K562 (cell line): Measurements from ENCODE around the gene NKAIN1. TPM values are rescaled to one million over a fixed set of nuclear protein-coding genes. Genes with fewer than 3 reads are reported as not detected.
A peak's percentile ranks its signal among the peaks of the same experiment; 100 is the strongest.

ENCODE experiments used
- ARHGAP35 ChIP-seq: fragments of 450-650 bp; IDR thresholded peaks from 2 replicates; pipeline ENCODE4 v1.6.1; 2018; ENCODE audit not compliant: partially characterized antibody
- ARID1B ChIP-seq: fragments of 450-650 bp; IDR thresholded peaks from 2 replicates; pipeline ENCODE4 v1.6.1; 2016; ENCODE audit warnings: antibody characterized with exemption, mild to moderate bottlenecking, inconsistent platforms
- ATF3 ChIP-seq, 2 experiments: fragments of 450-650 bp in 1 of 2; sonication (generic) in 1 of 2; formaldehyde crosslinking in 1 of 2; IDR thresholded peaks in 1 of 2; conservative IDR thresholded peaks in 1 of 2; 2 replicates each; pipeline versions ENCODE4 v1.6.1 to v1.8.1; 2016 to 2023; ENCODE audit warnings: mild to moderate bottlenecking in 2 of 2, moderate library complexity in 2 of 2, inconsistent platforms in 1 of 2, missing genetic modification reagents in 1 of 2
- CEBPB ChIP-seq: fragments of 450-650 bp; IDR thresholded peaks from 2 replicates; pipeline ENCODE4 v1.6.1; 2016; ENCODE audit warnings: missing genetic modification characterization, missing compliant biosample characterization
- FOS ChIP-seq: IDR thresholded peaks from 3 replicates; pipeline ENCODE4 v1.6.1; 2011; ENCODE audit not compliant: insufficient read length; ENCODE audit errors: extremely low read depth
- HDGF ChIP-seq: fragments of 450-650 bp; IDR thresholded peaks from 2 replicates; pipeline ENCODE4 v1.6.1; 2016
- HSF4 ChIP-seq: fragments of 250-450 bp; sonication (Bioruptor Pico); IDR thresholded peaks from 2 replicates; pipeline ENCODE4 v2.1.2; 2022; ENCODE audit warnings: mild to moderate bottlenecking, moderate library complexity, borderline replicate concordance
- IRF2 ChIP-seq: sonication (generic); formaldehyde crosslinking; IDR thresholded peaks from 2 replicates; pipeline ENCODE4 v1.8.1; 2022; ENCODE audit warnings: mild to moderate bottlenecking, missing genetic modification reagents
- LARP7 ChIP-seq: fragments of 450-650 bp; IDR thresholded peaks from 2 replicates; pipeline ENCODE4 v1.6.1; 2016
- NFIC ChIP-seq: fragments of 450-650 bp; IDR thresholded peaks from 2 replicates; pipeline ENCODE4 v1.6.1; 2017; ENCODE audit warnings: mild to moderate bottlenecking, inconsistent platforms
- PHF21A ChIP-seq: fragments of 450-650 bp; IDR thresholded peaks from 2 replicates; pipeline ENCODE4 v1.6.1; 2017; ENCODE audit warnings: low read depth, borderline replicate concordance
- POLR2G ChIP-seq: fragments of 200-400 bp; formaldehyde crosslinking; IDR thresholded peaks from 2 replicates; pipeline ENCODE4 v1.6.1; 2017; ENCODE audit warnings: low read depth, mild to moderate bottlenecking, antibody characterized with exemption, low read length, moderate library complexity
- TCF15 ChIP-seq: fragments of 250-450 bp; sonication (Bioruptor Pico); IDR thresholded peaks from 2 replicates; pipeline ENCODE4 v1.8.0; 2022; ENCODE audit warnings: moderate library complexity, mild to moderate bottlenecking, inconsistent platforms
- ZFP30 ChIP-seq: fragments of 250-450 bp; sonication (Bioruptor Pico); IDR thresholded peaks from 2 replicates; pipeline ENCODE4 v1.8.0; 2022; ENCODE audit warnings: moderate library complexity, mild to moderate bottlenecking, inconsistent platforms, borderline replicate concordance
- ZFX ChIP-seq: sonication (generic); formaldehyde crosslinking; IDR thresholded peaks from 2 replicates; pipeline ENCODE4 v1.8.0; 2022; ENCODE audit warnings: mild to moderate bottlenecking, missing genetic modification reagents, moderate library complexity
- ZNF224 ChIP-seq: sonication (generic); formaldehyde crosslinking; IDR thresholded peaks from 2 replicates; pipeline ENCODE4 v1.8.0; 2022; ENCODE audit warnings: mild to moderate bottlenecking, missing genetic modification reagents
- ZNF280A ChIP-seq: fragments of 450-650 bp; IDR thresholded peaks from 2 replicates; pipeline ENCODE4 v1.6.1; 2018; ENCODE audit warnings: mild to moderate bottlenecking, low read depth; ENCODE audit not compliant: partially characterized antibody
- ZNF354B ChIP-seq: fragments of 250-450 bp; sonication (Bioruptor Pico); IDR thresholded peaks from 2 replicates; pipeline ENCODE4 v1.4.0; 2020
- polyA plus RNA-seq, 8 experiments: library from polyadenylated mRNA; depleted of rRNA in 4 of 8; stranded (reverse) in 5 of 8; unstranded in 3 of 8; fragments of >200 nt; fragmentation: Nextera tagmentation in 2 of 8; fragmentation: Illumina TruSeq in 1 of 8; extraction: Ambion mirVana in 2 of 8; extraction: Trizol in 1 of 8; gene quantifications; 2 replicates each; pipeline versions ENCODE4 v1.2.1 to v1.2.3, GENCODE V29; 2011 to 2014; ENCODE audit warnings: inconsistent platforms in 1 of 8, missing spikeins in 1 of 8
- total RNA-seq, 7 experiments: library from RNA; depleted of rRNA in 6 of 7; stranded (reverse); fragments of >200 nt in 6 of 7; fragmentation: Illumina TruSeq in 2 of 7; extraction: Trizol in 2 of 7; gene quantifications; 2 replicates each; pipeline versions ENCODE4 v1.2.1 to v1.2.3, GENCODE V29; 2011 to 2021; ENCODE audit warnings: low replicate concordance in 1 of 7

The NKAIN1 gene
- total and polyA plus RNA-seq, 9 of the 15 experiments (the other 6 are each of a cell fraction or from before 2014, with no cell fraction given) = 0.03 to 0.22 (median 0.04) TPM; not detected in 3

- TF ChIP-seq ATF3 (IDR thresholded peaks at IDR 0.05) (no peak), ATF3 (CRISPR knock-in tag; conservative IDR thresholded peaks at IDR 0.05) (peak; percentile 87; the same call in 1 of the 2 replicates), CEBPB (tag) (peak; percentile 77), NFIC (peak; percentile 33; the same call in 1 of the 2 replicates), POLR2G (no peak), TCF15 (CRISPR knock-in tag) (no peak), ZNF224 (CRISPR knock-in tag) (no peak), ARID1B (no peak), LARP7 (no peak), PHF21A (no peak), ARHGAP35 (no peak), ZFX (CRISPR knock-in tag) (peak; percentile 53), HSF4 (CRISPR knock-in tag) (no peak), FOS (no peak), HDGF (no peak), ZNF280A (no peak), ZNF354B (CRISPR knock-in tag) (0 out of 2 replicates have a peak, but pooled peaks have one; percentile 34), ZFP30 (CRISPR knock-in tag) (no peak), IRF2 (CRISPR knock-in tag) (no peak)
Measured at GRCh38 chr1:31181515-31182343, 58.0 kb downstream of the NKAIN1 start (continued).
